Esophagus squamous epithelium (tissue), 5 donors: ENCODE results near the gene PDLIM3. TPM values are rescaled to one million over a fixed set of nuclear protein-coding genes. Genes with fewer than 3 reads are reported as not detected.

Experiments
- DNase-seq: peaks from one replicate; lab custom pipeline; 2025; lab: John Stamatoyannopoulos, UW
- H3K27ac ChIP-seq, 4 donors: fragments of 200-600 bp; sonication (generic); one replicate each; pipeline ENCODE4 v1.5.1; 2016 to 2019; ENCODE audit warnings: mild to moderate bottlenecking in 1 of 4
- H3K27me3 ChIP-seq, 4 donors: fragments of 200-600 bp; sonication (generic); 1 replicate in 3 of 4; 2 replicates in 1 of 4; pipeline versions ENCODE4 v1.5.1 to v1.6.0; 2017 to 2021; ENCODE audit warnings: antibody characterized with exemption in 1 of 4
- H3K36me3 ChIP-seq, 3 donors: fragments of 200-600 bp; sonication (generic); one replicate each; pipeline ENCODE4 v1.5.1; 2016 to 2019
- H3K4me1 ChIP-seq, 3 donors: fragments of 200-600 bp; sonication (generic); one replicate each; pipeline ENCODE4 v1.5.1; 2017 to 2019
- H3K4me3 ChIP-seq, 4 donors: fragments of 200-600 bp; sonication (generic); 1 replicate in 3 of 4; 2 replicates in 1 of 4; pipeline ENCODE4 v1.5.1; 2016 to 2019; ENCODE audit warnings: mild to moderate bottlenecking in 2 of 4, moderate library complexity in 1 of 4
- H3K9me3 ChIP-seq, 3 donors: fragments of 200-600 bp; sonication (generic); one replicate each; pipeline ENCODE4 v1.5.1; 2016 to 2019
- POLR2A ChIP-seq, 4 donors: fragments of 450-650 bp; IDR thresholded peaks; one replicate each; pipeline ENCODE4 v1.6.1; 2017; ENCODE audit warnings: antibody characterized with exemption in 4 of 4, mild to moderate bottlenecking in 4 of 4, moderate library complexity in 3 of 4
- WGBS, 2 donors: methylation state at CpG; one replicate each; pipeline ENCODE4 v1.1.5; 2018; 5-methylcytosine and 5-hydroxymethylcytosine counted together
- intact Hi-C: fragments of 100-400 bp; cut with DNase I; formaldehyde crosslinking; loops from one replicate; pipeline ENCODE4 v1.15.0; 2022
- total RNA-seq, 4 donors: library from RNA; depleted of rRNA; stranded (reverse); fragments of >200 nt; gene quantifications; one replicate each; pipeline ENCODE4 v1.1.0, GENCODE V29; 2016
- TF ChIP-seq, protein P1 (sequence below), 6 experiments: fragments of 450-650 bp in 4 of 6; fragments of 200-600 bp in 2 of 6; sonication (generic) in 2 of 6; IDR thresholded peaks; one replicate each; pipeline ENCODE4 v1.5.1; 2016 to 2019; ENCODE audit warnings: antibody characterized with exemption in 6 of 6, mild to moderate bottlenecking in 4 of 6, moderate library complexity in 4 of 6
- donor health status: DM: yes; HTN: yes; CAD: no.

Gene PDLIM3
- total RNA-seq, 4 donors from 2014 or later, result 13.9 to 322 (median 44.6) TPM

DNA sequence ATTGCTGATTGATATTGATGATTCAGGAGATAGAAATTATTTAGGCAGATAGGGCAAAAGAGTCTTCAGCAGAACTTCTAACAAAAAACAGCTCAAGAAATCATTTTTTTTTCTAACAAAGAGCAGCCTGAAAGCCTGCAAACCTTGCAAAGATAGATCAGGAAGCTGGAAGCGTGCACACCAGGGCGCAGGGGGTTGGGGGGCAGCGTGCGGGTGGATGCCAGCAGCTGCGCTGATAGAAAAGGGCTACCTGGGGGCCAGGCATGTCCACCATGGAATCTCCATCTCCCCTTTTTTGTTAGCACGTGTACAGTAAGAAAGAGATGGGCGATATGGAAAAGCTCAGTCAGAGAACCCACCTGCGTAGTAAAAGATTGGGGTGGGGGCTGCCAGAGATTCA lies 62.1 kb downstream of the PDLIM3 start:
- no peak for DNase-seq

DNA sequence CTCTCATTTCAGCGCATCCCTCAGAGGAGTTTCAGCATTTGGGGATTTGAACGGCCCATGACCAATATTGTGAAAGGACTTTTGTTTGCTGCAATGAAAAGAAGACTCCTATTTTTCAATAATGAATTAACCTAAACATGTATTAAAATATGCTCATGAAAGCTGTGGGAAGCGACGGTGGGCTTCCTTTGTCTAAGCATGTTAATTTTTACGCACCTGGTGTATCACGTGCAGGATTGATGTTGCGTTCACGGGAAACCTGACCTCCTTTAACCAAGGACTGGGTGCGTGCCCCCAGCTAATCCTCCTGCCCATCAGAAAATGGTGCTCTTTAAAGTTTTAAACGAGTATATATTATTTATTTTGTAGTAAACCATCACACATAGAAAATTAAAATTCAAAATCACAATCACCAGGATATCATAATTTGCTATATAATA lies 63.2 kb downstream of the PDLIM3 start:
- Histone ChIP-seq H3K27ac (peak overlapping the region in 1 of 4 donors; percentile 78), H3K36me3 (no peaks in the 10 kb centered on the region), H3K4me3 (peak overlapping the region; percentile 60 to 91 (median 78)), H3K4me1 (peaks cover 0 to 21% (median 7%) of the 10 kb centered on the region in 3 donors), H3K27me3 (no peaks in the 10 kb centered on the region), H3K9me3 (no peaks in the 10 kb centered on the region)
- 33 to 37% methylated on average over 10 of the region's 10 CpGs for WGBS, 2 donors
- intact Hi-C loops, result loop anchor here (5.0 kb wide), 1 partner anchor 125 kb away; no protein-coding TSS in a partner anchor
- no peak for DNase-seq
- TF ChIP-seq, protein P1, sequence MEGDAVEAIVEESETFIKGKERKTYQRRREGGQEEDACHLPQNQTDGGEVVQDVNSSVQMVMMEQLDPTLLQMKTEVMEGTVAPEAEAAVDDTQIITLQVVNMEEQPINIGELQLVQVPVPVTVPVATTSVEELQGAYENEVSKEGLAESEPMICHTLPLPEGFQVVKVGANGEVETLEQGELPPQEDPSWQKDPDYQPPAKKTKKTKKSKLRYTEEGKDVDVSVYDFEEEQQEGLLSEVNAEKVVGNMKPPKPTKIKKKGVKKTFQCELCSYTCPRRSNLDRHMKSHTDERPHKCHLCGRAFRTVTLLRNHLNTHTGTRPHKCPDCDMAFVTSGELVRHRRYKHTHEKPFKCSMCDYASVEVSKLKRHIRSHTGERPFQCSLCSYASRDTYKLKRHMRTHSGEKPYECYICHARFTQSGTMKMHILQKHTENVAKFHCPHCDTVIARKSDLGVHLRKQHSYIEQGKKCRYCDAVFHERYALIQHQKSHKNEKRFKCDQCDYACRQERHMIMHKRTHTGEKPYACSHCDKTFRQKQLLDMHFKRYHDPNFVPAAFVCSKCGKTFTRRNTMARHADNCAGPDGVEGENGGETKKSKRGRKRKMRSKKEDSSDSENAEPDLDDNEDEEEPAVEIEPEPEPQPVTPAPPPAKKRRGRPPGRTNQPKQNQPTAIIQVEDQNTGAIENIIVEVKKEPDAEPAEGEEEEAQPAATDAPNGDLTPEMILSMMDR (IDR thresholded peaks at IDR 0.05), result no peak
- TF ChIP-seq POLR2A (IDR thresholded peaks at IDR 0.05), result no peak

More for the DNA sequence above, 62.1 kb downstream of the PDLIM3 start:
- no peaks in the 10 kb centered on the region for H3K9me3 ChIP-seq
- intact Hi-C loops, result loop anchor here (5.0 kb wide), 1 partner anchor 124 kb away; no protein-coding TSS in a partner anchor
- TF ChIP-seq, protein P1 (IDR thresholded peaks at IDR 0.05), result no peak
- no peak for TF ChIP-seq POLR2A (IDR thresholded peaks at IDR 0.05)
- no peaks in the 10 kb centered on the region for H3K27me3 ChIP-seq
- no peak overlapping the region for H3K4me3 ChIP-seq
- no peaks in the 10 kb centered on the region for H3K36me3 ChIP-seq
- 87 to 94% methylated on average over 8 of the region's 8 CpGs for WGBS, 2 donors
- no peak overlapping the region for H3K27ac ChIP-seq
- H3K4me1 ChIP-seq, result peaks cover 0 to 21% (median 7%) of the 10 kb centered on the region in 3 donors

DNA sequence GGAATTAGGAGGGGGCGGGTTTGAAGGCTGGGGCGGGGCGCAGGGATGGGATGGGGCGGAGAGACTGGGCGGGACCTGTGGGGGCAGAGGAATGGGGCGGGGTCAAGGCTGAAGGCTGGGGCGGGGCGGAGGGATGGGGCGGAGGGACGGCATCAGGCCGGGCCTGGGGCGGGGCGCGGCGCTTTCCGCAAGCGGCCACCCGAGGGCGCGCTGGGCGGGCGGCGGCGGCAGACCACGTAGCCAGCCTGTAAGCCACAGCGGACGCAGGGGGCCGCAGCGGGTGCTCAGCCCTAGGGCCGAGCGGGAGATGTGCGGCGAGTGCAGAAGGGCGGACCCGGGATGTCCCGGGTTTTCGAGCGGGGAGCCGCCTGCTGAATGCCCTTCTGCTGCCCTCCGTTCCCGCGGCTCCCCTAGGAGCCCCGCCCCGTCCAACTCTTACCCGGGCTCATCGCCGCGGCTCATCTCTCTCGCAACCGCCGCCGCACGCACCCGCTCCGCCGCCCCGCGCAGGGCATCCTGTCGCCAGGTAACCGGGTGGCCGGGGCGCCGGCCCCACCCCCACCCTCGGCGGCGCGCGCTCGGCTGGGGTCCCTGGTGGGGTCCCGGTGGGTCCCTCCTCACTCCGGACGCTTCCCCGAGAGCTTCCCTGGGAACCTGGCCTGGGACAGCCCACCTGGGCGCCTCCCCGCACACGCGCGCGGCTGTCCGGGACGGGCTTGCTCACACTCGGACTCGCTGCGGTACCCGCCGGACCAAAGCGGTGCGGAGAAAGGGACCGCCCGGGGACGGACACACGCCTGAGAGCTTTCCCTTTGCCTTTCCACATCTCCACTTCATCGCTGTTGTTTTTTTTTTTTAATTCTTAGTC lies 63.8 kb downstream of the PDLIM3 start, which contains the start of gene CCDC110:
Gene CCDC110, minus strand, starts transcription at position 499 of the 868 bp plus-strand sequence. Its CDS starts 50 bp downstream, at position 449.
- peak within 1 kb of the TSS; percentile 60 to 91 (median 78) for H3K4me3 ChIP-seq
- TF ChIP-seq POLR2A (IDR thresholded peaks at IDR 0.05), result peak in 1 of 4 donors; percentile 37
- TF ChIP-seq, protein P1 (IDR thresholded peaks at IDR 0.05), result peak; percentile 43 to 76 (median 66)
- 0 to 8% methylated on average over 7 to 14 of the region's 93 CpGs for WGBS, 2 donors
- intact Hi-C loops, result loop anchor here (5.0 kb wide), 1 partner anchor 126 kb away; no protein-coding TSS in a partner anchor
- H3K9me3 ChIP-seq, result no peaks in the 10 kb centered on the region
- DNase-seq, result peak; percentile 82
- no peaks in the 10 kb centered on the region for H3K36me3 ChIP-seq
- H3K4me1 ChIP-seq, result peaks cover 0 to 21% (median 7%) of the 10 kb centered on the region in 3 donors
- no peaks in the 10 kb centered on the region for H3K27me3 ChIP-seq
- peak within 1 kb of the TSS; percentile 68 to 85 (median 82) for H3K27ac ChIP-seq

DNA sequence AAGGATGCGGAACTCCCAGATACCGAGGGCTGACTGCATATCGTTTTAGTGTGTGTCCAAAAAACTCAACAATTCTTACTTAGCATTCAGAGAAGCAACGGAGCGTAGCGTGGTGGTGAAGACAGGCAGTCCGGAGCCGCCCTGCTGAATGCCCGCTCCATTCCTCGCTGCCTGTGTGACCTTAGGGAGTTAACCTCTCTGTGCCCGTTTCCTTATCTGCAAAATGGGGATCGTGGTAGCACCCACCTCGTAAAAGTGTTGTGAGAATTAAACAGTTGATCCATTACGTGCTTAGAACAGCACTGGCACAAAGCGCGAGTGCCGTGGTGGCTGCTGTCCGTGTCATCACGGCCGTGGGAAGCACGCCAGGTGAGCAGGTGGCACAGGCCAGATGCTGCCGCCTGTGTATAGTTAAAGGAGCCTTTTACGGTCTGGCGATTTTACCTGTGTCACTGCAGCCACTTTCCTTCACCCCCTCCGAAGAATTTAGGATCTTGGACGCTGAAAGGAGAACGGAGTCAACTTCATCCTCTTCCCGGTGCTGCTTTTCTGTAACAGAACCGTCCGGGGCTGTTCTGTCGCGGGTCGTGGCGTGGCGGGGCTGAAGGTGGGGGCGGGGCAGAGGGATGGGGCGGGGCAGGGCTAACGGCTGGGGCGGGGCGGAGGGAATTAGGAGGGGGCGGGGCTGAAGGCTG lies 64.7 kb downstream of the PDLIM3 start:
- Histone ChIP-seq H3K36me3 (no peaks in the 10 kb centered on the region), H3K9me3 (no peaks in the 10 kb centered on the region), H3K4me1 (peaks cover 0 to 21% (median 7%) of the 10 kb centered on the region in 3 donors), H3K27ac (peak overlapping the region; percentile 48 to 83 (median 78)), H3K4me3 (peak overlapping the region; percentile 37 to 91 (median 67)), H3K27me3 (no peaks in the 10 kb centered on the region)
- TF ChIP-seq, protein P1 (IDR thresholded peaks at IDR 0.05), result no peak
- no peak for TF ChIP-seq POLR2A (IDR thresholded peaks at IDR 0.05)
- intact Hi-C loops, result loop anchor here (5.0 kb wide), 1 partner anchor 127 kb away; no protein-coding TSS in a partner anchor
- DNase-seq, result peak; percentile 21
- 3% methylated on average over 11 to 23 of the region's 41 CpGs for WGBS, 2 donors
